Hypothalamus (tissue), 51 donors: Measurements from ENCODE around the gene AGPAT3.

ENCODE experiments used
- DNase-seq, 51 donors: peaks; one replicate each; lab custom pipeline; 2025; lab: John Stamatoyannopoulos, UW

AGPAT3 gene

DNA sequence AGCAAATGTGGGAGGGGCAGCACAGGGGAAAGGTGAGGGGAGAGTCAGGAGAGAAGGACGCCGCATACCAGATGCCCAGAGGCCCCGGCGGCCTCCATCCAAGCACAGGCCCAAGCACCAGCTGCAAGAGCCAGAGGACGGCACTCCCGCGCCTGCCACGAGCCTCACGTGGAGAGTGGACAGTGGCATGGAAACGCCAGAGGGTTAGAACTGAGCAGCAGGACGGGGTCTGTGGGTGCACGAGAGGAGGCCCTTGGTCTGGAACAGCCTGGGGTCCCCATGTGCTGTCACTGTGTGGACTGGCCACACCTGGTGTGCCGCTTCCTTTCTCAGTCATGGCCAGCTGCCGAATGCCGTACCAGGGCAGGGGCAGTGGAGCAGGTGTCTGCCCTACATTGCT is 68.7 kb downstream of the AGPAT3 start:
- DNase-seq = no peak

DNA sequence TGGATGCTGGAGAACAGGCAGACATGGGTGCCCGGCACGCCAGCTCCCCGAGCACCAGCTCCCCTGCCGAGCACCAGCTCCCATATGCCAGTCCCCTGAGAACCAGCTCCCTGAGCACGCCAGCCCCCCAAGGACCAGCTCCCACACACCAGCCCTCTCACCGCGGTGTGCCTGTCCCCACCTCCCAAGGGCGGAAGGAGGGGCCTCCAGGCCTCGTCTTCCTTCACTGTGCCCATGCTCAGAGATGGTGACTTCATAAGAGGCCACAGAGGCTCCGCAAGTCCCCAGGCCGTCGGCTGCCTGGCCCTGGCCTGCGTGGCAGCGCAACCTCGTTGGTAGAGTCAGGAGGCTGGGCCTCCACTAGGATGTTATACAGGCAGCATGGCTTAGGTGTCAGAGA is 69.1 kb downstream of the AGPAT3 start:
- no peak for DNase-seq

DNA sequence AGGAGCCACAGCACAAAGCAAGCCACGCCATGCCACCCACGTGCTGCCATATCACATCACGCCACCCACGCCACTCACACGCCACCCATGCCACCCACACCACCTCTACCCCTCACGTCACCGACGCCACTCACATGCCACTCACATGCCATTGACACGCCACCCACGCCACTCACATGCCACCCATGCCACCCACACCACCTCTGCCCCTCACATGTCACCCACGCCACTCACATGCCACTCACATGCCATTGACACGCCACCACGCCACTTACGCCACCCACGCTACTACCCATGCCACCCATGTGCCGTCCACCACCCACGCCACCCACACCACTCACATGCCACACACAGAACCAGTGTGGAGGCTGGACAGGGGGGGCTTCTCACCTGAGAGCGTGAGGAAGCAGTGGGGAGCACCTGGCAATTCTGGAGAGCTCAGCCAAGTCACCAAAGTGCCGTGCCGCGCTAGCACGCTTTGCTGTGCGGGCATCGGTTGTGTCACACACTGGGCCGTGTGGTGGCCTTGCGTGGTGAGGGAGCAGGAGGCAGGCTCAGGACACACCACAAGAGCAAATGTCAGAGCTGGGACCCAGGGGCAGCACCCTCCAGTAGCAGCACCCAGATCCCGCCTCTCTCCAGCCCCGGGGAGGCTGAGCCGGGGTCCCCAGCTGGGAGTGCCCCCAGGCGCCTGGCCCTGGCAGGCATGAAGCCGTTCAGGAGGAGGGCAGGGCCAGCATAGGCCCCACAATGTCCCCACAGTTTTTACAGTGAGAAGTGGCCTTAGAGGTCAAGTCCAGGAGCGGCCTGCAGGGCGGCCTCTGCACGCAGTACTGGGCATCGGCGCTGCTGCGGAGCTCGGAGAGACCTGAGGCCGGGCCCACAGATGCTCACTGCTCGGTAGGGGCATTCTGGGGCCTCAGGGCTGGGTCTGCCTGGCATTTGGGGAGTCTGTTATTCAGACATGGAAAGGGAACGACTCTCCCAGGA is 70.0 kb downstream of the AGPAT3 start:
- DNase-seq = no peak

DNA sequence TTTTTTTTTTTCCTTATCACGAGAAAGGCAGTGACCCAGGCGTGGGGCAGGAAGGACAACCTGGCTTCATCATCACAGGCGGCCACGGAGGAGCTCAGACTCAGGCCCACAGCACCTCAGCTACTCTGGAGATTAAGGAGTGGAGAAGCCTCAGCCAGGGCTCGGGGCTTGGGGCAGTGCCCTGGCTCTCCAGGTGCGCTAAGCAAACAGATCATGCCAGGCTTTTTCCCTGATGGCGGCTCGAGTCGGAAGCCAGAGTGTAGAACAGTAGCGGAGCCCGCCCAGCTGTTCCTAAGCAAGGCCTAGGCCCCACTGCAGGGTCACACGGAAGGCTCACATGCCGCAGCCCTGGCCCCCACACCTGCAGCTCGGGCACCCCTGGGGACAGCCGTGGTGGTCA is 70.7 kb downstream of the AGPAT3 start:
- DNase-seq = no peak

DNA sequence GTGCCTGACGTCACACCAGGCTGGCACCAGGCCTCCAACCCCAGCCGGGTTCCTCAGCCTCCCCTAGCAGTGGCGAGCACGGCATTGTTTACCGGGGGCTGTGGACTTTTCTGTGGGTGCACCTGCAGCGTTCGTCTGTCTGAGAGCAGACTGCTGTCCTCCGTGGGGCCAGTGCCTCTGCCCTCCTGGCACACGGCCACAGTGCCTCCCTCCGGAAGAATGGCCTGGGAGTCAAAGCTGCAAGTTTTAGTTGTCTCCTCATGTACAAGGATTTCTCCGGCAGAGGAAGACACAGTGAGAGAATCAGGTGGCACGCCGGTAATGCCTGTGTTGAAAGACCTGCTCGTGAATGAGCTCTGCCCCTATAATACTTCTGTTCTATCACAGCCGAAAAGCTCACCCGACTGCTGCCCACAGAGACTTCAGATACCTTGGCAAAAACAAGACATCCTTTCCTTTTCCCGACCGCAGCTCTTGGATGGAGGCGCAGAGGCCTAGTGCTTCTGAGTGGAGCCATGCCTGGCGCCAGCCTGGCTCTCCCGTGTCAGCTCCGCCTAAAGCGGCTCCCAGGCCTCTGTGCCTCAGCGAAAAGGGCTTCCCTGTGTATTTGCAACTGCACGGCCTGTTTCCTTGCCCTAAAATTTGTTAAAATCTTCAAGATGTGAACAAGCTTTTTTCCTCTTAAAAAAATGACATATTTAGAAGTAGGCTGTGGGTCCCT is 71.4 kb downstream of the AGPAT3 start:
- peak in 13 of 51 donors; percentile 6 to 51 (median 25) for DNase-seq

DNA sequence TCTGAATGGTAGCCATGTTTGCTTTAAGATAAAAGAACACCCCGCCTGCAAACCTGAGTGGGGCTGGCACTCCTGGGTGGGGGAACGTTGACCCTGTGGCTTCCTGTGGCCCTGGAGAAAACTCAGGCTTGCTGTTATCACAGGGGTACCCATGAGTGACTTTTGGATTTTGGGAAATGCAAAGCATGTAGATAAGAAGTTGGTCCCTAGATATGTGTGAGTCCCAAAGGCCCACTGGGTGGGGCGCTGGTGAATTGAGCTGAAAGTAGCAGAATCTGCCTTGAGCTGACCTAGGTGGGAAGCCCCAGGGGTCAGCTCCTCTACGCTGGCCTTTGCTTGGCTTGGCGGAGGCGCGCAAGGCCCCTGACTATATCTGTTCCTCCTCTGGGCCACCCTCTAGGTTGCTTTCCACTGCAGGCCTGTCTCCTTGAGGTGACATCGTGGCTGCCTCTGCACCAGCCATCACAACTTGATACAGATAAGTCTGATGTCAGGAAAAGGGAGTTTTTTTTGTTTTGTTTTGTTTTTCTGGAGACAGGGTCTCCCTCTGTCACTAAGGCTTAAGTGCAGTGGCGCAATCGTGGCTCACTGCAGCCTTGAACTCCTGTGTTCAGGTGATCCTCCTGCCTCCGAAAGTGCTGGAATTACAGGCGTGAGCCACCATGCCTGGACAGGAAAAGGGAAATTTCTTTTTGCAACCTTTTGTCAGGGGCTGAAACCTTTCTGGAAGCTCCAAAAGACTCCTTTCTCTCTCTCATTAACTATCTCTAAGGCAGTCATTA is 72.2 kb downstream of the AGPAT3 start:
- no peak for DNase-seq

DNA sequence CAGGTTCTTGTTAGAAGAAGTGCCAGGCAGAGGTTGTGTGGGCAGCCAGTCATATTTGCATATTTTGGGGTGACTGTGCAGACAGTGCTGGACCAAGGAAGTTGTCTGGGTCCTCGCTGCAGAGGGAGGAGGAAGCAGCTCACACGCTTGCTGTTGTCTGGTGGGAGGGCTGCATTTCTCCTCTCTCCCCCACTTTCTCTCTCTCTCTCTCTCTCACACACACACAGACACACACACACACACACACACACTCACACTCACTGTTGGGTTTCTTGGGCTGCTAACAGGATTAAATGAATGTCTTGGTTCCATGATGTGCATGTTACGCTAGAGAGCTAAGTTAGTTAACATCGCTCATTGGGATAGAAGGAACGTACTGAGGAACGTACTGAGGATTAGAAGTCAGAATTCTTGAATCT is 72.9 kb downstream of the AGPAT3 start:
- DNase-seq = no peak

DNA sequence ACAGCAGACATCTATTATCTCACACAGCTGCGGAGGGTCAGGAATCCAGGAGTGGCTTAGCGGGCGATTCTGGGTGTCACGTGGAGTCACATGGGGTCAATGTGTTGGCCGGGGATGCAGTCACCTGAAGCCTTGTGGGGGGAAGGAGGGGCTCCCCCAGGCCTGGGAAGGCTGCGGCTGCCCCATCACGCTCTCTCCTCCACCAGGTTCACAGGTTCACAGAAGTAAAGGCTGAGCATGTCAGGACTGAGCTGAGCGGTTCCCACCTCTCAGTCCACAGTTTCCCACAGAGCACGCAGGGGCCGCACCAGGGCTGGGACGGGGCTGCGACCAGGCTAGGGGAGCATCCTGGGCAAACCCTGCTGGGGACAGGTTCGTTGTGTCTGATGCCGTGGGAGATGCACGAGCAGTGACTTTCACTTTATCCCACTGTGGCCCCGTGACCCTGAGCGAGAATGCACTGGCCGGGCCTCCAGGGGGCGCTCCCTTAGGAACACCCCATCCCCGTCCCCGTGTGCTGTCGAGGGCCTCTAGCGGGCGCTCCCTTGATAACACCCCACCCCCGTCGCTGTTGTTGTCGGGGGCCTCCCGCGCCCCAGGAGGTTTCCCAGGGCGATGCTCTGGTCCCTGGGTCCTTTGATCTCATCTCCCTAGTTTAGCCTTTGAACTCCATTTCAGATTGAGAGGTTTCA is 73.9 kb downstream of the AGPAT3 start:
- peak in 42 of 51 donors; percentile 17 to 87 (median 52) for DNase-seq

DNA sequence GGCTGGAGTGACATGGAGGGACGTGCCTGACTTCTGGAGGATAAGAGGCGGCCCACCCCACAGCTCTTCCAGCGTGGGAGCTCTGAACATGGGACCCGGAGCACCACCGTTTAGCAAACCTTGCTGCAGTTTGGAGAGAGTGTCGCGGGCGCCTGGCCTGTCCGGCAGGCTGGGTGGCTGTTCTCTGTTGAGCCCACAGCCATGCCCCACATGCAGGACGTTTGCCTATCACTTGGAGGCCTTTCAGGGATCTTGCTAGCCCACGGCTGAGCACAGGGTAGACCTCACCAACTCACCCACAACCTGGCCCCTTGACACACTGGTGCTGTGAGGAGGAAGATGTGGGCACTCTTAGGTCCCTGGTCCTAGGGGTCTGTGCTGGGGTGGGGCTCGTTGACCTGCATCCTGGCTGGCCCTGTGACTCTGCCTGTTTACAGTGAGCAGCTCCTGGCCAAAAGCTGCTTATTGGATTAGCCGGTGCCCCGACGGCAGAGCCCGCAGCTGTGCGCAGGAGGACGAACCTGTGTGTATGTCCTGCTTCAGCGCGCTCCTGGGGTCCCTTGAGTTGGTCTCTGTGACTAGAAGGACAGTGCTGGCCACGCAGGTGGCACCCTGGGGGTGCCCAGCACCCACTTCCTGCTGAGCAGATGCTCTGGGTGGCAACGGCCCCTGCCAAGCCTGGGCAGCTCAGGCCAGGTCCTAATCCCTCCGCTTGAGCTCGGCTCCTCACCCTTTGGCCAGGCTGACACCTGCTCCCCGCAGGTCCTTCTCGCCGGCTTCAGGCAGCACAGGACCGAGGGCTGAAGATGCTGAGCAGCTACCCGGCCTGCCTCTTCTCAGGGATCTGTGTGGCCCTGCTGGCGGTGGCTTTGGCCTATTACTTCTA is 74.7 kb downstream of the AGPAT3 start:
- peak in 1 of 51 donors; percentile 37 for DNase-seq

DNA sequence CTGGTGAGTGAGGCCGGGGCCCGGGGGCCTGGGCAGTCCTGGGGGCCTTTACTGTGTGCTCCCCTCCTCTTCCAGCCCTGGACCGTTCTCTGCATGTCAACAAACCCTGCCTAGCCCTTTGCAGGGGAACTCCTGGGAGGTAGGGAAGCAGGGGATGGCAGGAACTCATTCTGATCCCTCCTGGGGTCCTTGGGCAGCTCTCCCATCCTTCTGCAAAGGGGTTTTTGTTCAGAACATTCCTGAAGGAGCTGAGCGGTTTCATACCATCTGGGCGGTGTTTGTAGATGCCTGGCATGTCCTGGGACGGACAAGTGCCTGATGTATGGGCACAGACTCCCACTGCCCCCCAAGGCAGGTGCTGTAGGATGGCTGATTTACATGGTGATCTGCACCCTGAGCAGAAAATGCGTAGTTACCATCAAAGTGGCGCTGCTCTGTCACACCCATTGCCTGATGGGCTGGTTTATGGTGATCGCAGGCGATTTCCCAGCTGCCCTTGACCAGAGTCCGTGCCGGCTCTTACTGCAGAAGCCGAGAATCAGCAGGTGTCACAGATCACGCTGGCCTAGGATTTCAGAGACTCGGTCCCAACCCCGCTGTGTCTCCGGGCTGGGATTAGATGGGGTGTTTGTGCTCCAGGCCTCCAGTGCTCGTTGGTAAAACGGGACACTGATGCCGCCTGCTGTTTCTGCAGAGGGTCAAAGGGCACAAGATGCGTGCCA is 75.5 kb downstream of the AGPAT3 start:
- DNase-seq = no peak

DNA sequence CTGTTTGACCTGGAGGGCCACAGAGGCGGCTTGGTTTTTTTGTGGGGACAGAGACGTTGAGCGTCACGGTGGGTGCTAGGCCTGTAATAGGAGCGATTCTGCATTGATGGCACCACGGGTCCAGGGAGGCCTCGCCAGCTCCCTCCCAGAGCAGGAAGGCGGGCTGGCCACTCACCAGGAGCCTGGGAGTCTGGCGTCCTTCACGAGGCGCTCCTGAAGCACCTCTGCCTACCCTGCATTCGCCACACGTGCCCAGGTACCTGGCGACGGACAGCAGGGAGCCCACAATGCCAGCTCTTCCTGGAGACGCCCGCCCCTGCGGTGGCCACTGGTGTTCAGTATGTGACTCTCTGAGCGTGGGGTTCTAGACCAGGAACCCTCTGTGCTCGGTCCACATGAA is 77.2 kb downstream of the AGPAT3 start:
- DNase-seq = no peak

DNA sequence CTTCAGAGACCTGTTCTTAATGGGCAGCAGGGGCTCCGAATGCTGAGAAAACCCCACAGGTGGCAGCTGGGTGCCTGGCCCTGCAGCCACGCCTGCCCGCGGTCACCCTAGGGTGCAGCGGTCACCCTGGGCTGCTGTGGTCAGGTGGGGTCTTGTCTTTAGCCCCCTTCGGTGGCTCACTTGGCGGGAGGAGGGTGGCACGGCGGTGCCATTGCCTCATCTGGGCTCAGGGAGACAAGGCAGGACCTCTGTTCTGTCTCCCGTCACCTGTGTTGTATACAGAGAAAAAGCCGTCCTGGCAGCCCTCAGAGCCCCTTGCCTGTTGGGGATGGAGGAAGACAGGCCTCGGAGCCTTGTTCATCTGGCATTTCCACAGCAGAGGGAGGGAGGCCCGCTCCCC is 77.6 kb downstream of the AGPAT3 start:
- DNase-seq = no peak

DNA sequence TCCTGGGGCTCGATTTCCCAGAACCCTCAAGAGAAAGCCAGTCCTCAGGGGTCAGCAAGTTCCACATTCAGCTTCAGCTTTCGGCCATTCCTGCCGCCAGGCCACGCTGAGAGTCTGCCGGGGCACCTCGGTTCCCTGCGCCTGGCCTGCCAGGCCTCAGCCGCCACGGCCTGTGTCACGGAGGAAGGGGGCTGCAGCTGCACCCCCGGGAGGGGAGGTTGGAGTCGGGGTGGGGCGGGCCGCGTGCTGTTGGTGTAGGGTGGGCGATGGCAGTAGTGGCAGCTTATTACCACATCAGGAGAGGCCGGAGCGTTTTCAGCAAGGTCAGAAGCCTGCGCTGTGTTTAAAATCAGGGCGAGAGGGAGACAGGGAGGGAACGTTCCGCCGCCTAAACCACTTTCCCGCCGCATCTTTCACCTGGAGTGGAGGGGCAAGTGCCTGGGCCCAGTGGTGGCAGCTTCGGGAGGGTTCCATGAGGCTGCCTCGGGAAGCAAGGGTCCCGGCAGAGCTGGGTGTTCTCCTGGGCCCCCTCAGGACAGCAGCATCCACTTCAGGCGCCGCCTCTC is 78.6 kb downstream of the AGPAT3 start:
- DNase-seq = no peak

DNA sequence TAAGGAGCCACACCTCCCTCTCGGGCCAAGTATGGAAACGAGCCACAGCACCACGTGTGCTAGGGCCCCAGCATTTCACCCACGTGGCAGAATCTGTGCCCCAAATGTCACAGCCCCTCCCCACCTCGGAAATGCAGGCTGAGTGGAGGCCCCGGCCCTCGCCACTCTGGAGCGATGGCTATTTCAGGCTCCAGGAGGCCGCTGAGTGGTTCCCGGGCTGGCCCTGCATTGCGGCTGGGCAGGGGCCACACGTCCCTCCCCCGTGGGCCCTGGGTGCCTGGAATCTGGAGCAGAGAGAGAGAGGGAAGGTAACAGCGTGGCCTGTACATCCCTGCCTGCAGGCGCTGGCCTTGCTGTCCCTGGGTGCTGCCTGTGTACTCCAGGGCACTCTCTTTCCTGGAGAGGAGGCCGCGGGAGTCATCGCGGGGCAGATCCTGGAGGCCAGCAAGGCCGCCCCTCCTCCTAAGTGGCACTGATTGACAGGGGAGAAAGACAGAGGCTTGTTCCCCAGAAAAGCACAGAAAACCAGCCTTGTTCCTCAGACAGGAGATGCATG is 79.1 kb downstream of the AGPAT3 start:
- DNase-seq = no peak

DNA sequence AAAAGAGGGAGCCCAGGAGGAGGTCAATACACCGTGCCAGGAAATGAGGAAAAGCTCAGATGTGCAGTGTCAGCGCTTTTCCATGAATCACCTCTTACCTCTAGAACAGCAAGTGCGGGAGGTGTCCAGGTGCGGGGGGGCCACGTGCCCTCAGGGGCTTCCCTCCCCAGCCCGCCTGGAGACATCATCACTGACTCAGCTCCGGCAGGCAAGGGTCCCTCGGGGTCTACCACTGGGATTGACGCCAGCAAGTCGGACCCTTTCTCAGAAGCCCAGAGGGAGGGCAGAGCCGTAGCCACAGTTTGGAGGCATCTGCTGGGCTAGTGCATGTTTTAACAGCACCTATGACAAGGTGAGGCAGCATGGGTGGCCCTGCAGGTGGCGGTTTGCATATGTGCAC is 79.7 kb downstream of the AGPAT3 start:
- no peak for DNase-seq

DNA sequence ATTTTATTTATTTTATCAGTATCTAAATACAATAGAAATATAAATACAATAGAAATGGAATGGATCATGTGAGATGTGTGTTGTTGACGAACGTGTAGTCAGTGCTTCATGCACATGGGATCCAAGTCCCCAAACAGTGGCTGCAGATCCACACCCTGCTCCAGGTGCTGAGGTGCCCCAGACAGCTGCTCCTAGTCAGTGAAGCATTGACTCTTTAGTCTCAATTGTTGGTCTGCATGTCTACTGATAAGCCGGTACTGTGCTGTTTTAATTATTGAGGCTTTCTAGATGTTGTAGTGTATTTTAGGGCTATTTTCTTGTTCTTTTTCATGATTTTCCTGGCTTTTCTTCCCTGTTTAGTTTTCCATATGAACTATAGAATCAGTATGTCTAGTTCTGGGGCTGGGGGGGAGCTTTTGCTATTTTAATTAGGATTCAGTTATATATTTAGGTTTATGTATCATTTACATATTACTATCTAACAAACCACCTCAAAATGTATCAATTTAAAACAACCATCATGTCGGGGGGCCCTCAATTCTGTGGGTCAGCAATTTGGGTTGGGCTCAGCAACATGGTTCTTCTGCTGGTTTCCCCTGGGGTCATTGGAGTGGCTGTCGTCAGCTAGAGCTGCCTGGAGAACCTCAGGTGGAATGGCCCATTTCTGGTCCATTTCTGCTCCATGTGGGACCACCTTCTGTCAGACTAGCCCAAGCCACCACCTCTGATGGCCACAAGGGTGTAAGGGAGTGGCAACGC is 83.9 kb downstream of the AGPAT3 start:
- DNase-seq = no peak

DNA sequence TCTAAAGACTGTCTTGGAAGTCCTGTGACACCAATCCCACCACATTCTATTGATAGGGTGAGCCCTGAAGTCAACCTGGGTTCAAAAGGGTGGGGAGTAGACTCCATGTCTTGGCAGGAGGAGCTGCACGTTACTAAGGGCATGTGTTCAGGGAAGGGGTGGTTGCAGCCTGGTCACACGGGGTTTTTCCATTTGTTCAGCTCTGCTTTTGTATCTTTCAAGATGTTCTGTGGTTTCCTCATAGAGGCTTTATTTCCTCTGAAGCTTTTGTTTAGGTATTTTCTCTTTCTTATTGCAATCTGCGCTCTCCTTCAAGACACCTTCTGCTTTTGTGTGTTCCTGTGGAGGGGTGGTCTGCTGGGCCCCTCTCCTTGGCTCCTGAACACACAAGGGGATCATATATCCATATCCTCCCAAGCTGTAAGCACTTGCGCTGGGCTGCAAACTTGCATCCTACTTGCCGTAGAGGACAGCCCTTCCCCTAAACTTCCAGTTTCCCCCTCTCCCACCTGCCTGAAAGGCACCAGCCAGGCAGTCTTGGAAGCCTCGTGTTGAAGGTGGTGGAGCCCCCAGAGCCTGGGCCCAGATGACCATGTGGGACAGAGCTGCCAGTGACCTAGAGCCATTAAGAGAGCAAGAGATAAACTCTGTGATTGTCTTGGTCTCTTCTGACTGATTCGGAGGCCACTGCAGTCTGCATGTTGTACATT is 84.6 kb downstream of the AGPAT3 start:
- no peak for DNase-seq
